LNCaP clone FGC (cell line): Measurements from ENCODE around the gene BIN2.

ENCODE experiments used
- DNase-seq: peaks from one replicate; pipeline ENCODE4 v3.0.0-alpha.2; 2011; ENCODE audit warnings: low read depth
- H3K4me3 ChIP-seq: 2 replicates; pipeline ENCODE4 v1.5.1; 2011; ENCODE audit warnings: mild to moderate bottlenecking, low read depth, low read length, control low read depth
- TF ChIP-seq, protein P1 (sequence below): IDR thresholded peaks from 2 replicates; pipeline ENCODE4 v1.5.1; 2012; ENCODE audit warnings: mild to moderate bottlenecking; ENCODE audit not compliant: control insufficient read depth, insufficient read depth; ENCODE audit errors: extremely low read depth

The BIN2 gene

DNA sequence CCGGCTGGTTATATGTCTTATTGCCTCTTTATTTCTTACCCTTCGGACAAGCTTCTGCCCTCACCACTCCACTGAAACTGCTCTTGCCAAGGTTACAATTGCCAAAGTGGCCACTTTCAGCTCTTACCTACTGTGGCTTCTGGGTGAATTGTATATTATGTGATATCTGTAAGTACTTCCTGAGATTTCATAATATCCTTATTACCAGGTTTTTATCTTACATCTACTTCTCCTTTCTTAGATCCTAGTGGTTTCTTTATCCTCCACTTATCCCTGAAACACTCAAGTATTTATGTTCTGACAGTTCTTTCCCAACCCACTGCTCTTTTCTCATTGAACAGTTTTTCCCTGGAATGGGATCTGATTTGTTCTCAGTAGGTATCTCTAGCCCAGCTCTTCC is 12.0 kb upstream of the BIN2 start:
- DNase-seq = no peak
- H3K4me3 ChIP-seq = no peak overlapping the region
- TF ChIP-seq, protein P1, sequence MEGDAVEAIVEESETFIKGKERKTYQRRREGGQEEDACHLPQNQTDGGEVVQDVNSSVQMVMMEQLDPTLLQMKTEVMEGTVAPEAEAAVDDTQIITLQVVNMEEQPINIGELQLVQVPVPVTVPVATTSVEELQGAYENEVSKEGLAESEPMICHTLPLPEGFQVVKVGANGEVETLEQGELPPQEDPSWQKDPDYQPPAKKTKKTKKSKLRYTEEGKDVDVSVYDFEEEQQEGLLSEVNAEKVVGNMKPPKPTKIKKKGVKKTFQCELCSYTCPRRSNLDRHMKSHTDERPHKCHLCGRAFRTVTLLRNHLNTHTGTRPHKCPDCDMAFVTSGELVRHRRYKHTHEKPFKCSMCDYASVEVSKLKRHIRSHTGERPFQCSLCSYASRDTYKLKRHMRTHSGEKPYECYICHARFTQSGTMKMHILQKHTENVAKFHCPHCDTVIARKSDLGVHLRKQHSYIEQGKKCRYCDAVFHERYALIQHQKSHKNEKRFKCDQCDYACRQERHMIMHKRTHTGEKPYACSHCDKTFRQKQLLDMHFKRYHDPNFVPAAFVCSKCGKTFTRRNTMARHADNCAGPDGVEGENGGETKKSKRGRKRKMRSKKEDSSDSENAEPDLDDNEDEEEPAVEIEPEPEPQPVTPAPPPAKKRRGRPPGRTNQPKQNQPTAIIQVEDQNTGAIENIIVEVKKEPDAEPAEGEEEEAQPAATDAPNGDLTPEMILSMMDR = no peak

DNA sequence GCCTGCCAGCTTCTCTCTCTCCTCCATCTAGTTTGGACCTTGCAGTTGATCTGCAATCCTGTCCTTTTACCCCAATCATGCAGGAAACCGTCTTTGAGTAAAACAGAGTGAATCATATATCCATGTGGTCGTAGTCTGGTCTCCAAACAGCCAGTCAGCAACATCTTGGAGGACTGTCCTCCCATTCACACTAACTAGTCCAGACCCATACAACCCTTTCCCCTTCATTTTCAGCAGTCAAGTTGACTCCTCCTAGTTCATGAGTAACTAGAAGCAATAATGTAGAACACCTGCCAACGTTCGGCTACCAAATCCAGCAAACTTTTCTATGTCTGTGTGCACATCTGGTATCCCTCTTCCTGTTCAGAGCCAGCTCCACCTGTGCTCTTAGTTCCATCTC is 10.8 kb upstream of the BIN2 start:
- TF ChIP-seq, protein P1 = no peak
- H3K4me3 ChIP-seq = no peak overlapping the region
- DNase-seq = no peak

GRCh38 chr12:51333536-51333935 is 9.6 kb upstream of the BIN2 start:
- no peak for DNase-seq
- TF ChIP-seq, protein P1 = no peak
- no peak overlapping the region for H3K4me3 ChIP-seq

DNA sequence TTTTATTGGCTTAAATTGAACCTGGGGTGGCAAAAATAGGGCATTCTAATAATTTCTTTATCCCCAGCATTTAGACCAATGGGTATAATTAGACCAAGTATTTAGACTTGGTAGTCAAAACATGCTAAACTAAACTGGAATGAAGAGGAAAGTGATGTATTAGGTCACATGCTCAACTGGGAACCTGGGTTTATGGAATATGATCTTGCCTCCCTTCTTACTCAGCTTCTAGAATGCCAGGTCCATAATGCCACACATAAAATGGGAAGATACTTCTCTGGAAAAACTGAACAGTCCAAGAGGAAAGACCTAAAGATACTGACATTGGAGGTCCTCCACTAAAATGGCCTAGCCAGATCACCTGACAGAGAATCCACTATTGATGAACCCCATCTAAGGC is 6.2 kb upstream of the BIN2 start:
- TF ChIP-seq, protein P1 = no peak
- H3K4me3 ChIP-seq = no peak overlapping the region
- no peak for DNase-seq

DNA sequence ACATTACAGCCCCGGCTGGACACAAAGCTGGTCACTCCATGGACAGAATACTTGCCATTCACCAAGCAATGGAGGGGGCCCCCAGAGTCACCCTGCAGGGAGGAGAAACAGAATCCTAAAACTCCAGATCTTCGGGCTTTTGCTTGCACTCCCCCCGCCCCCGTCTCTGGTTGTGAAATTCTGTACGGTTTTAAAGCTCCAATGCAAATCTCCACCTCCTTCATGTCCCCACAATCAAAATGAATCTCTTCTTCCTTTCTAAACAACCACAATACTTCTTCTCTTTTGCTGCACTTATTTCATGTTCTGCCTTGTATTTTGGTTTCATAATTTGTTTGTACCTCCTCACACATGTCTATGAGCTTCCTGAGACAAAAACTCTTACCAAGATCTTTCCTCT is 5.8 kb upstream of the BIN2 start:
- DNase-seq = no peak
- no peak overlapping the region for H3K4me3 ChIP-seq
- TF ChIP-seq, protein P1 = no peak

DNA sequence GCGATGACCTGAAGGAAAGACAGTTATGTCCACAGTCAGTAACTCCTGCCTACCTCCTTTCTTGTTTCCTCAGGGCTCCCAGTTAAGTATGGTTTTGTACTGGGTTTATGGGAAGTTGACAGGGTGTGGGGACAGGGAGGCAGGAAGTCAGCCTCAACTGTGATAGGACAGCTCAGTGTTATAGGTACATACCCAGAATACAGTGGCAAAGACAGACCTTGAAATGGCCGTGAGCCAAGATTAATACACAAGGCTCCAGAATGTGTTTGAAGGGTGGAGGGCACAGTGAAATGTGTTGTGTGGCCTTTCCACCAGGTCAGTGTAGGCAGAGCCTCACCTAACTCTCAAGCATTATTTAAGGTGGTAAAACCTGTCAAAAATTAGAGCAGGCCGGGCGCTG is 4.6 kb upstream of the BIN2 start:
- DNase-seq = no peak
- TF ChIP-seq, protein P1 = no peak
- H3K4me3 ChIP-seq = no peak overlapping the region

GRCh38 chr12:51326698-51327439 is 2.9 kb upstream of the BIN2 start:
- no peak overlapping the region for H3K4me3 ChIP-seq
- TF ChIP-seq, protein P1 = no peak
- DNase-seq = no peak
